Calu3 (cell line): Measurements from ENCODE around the gene HNRNPAB. TPM values are rescaled to one million over a fixed set of nuclear protein-coding genes. Genes with fewer than 3 reads are reported as not detected.

Source experiments
- BruUV-seq: library from RNA; stranded (reverse); fragments of 400-500 nt; replicated peaks from 2 replicates; lab custom pipeline; 2021; lab: Mats Ljungman, UMichigan
- CTCF ChIA-PET: fragments of 300-600 bp; sonication (Branson Sonifier 250); formaldehyde crosslinking; loops from one replicate; lab custom pipeline; 2022; ENCODE audit warnings: antibody characterized with exemption; lab: Charles Lee
- DNase-seq: peaks from one replicate; pipeline ENCODE4 v3.0.0; 2022
- H3K27ac Mint-ChIP-seq: one replicate; pipeline ENCODE4 v1.8.0; 2022; ENCODE audit warnings: mixed read lengths; ENCODE audit not compliant: unreplicated experiment
- H3K27me3 Mint-ChIP-seq: one replicate; pipeline ENCODE4 v1.8.0; 2022; ENCODE audit warnings: mixed read lengths; ENCODE audit not compliant: unreplicated experiment
- H3K36me3 Mint-ChIP-seq: one replicate; pipeline ENCODE4 v1.8.0; 2022; ENCODE audit warnings: mild to moderate bottlenecking, moderate library complexity, mixed read lengths; ENCODE audit not compliant: insufficient read depth, unreplicated experiment
- H3K4me1 Mint-ChIP-seq: one replicate; pipeline ENCODE4 v1.8.0; 2022; ENCODE audit warnings: mild to moderate bottlenecking, low read depth, mixed read lengths; ENCODE audit not compliant: unreplicated experiment
- H3K4me3 Mint-ChIP-seq: one replicate; pipeline ENCODE4 v1.8.0; 2022; ENCODE audit warnings: mild to moderate bottlenecking, low read depth, moderate library complexity, mixed read lengths; ENCODE audit not compliant: unreplicated experiment
- H3K9me3 Mint-ChIP-seq: one replicate; pipeline ENCODE4 v1.8.0; 2022; ENCODE audit warnings: low read depth, mixed read lengths; ENCODE audit not compliant: unreplicated experiment
- intact Hi-C: fragments of 100-400 bp; cut with micrococcal nuclease; formaldehyde crosslinking; loops from one replicate; pipeline ENCODE4 v1.10.0; 2022; ENCODE audit not compliant: unreplicated experiment
- total RNA-seq: library from RNA; stranded (reverse); gene quantifications from 2 replicates; pipeline ENCODE4 v1.2.3, GENCODE V29; 2022
- TF ChIP-seq, protein P1 (sequence below): fragments of 200-600 bp; IDR thresholded peaks from one replicate; pipeline ENCODE4 v1.8.0; 2022; ENCODE audit warnings: antibody characterized with exemption; ENCODE audit not compliant: unreplicated experiment

The HNRNPAB gene
- total RNA-seq, 1 experiment from 2014 or later: 314 TPM

DNA sequence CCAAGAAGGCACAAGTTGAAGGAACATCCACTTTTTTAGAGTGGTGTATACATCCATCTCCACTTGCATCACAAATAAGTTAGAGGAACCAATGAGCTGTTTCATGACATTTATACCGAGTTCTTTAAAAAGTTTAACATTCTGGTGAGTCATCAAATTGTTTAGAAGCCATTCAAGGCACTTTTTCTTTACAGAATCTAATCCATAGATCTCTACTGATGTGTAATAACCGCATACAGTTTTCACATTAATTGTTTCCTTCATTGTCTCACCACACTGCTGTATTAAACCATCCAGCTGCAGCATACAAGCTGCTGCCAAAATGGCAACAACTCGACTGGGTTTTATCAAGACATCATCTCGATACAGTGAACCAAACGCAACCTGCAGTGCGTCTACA is 17.9 kb upstream of the HNRNPAB start:
- DNase-seq: no peak
- CTCF ChIA-PET: no interaction called here
- BruUV-seq: no TSS peak

DNA sequence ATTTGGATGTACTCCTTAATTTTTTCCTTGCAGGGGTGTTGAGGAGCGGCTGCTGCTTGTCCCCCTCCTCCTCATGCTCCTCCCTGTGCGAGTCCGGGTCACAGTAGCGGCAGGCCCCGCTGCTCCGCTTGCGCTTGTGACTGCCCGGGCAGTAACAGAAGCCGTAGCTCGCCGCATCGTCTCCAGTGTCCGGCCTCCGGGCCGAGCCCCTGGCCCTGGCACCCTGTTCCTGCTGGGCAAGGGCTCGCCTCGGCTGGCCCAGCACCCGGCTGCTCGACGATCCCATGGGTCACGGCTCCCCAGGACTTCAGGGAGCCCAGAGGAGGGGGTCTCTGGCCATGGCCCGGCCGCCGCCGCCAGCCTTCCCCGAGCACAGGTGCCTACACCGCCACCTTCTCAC is 17.3 kb upstream of the HNRNPAB start, which contains the start of gene GMCL2:
TSS of gene GMCL2 (minus strand) at position 358 of the 400 bp plus-strand sequence. CDS start at position 286, 72 bp downstream.
- BruUV-seq: no TSS peak
- peaks cover 18% of the 10 kb centered on the region for H3K27me3 Mint-ChIP-seq
- H3K4me3 Mint-ChIP-seq: no peak within 1 kb of the TSS
- DNase-seq: no peak
- CTCF ChIA-PET: no interaction called here
- TF ChIP-seq, protein P1, sequence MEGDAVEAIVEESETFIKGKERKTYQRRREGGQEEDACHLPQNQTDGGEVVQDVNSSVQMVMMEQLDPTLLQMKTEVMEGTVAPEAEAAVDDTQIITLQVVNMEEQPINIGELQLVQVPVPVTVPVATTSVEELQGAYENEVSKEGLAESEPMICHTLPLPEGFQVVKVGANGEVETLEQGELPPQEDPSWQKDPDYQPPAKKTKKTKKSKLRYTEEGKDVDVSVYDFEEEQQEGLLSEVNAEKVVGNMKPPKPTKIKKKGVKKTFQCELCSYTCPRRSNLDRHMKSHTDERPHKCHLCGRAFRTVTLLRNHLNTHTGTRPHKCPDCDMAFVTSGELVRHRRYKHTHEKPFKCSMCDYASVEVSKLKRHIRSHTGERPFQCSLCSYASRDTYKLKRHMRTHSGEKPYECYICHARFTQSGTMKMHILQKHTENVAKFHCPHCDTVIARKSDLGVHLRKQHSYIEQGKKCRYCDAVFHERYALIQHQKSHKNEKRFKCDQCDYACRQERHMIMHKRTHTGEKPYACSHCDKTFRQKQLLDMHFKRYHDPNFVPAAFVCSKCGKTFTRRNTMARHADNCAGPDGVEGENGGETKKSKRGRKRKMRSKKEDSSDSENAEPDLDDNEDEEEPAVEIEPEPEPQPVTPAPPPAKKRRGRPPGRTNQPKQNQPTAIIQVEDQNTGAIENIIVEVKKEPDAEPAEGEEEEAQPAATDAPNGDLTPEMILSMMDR: no peak
- H3K4me1 Mint-ChIP-seq: no peaks in the 10 kb centered on the region
- no peaks in the 10 kb centered on the region for H3K36me3 Mint-ChIP-seq
- intact Hi-C loops: no loop called here
- H3K27ac Mint-ChIP-seq: no peak within 1 kb of the TSS
- H3K9me3 Mint-ChIP-seq: no peaks in the 10 kb centered on the region

More for the DNA sequence above, 17.9 kb upstream of the HNRNPAB start:
- Mint-ChIP-seq H3K4me3 (no peak overlapping the region), H3K27me3 (peaks cover 18% of the 10 kb centered on the region), H3K4me1 (no peaks in the 10 kb centered on the region), H3K27ac (no peak overlapping the region), H3K36me3 (no peaks in the 10 kb centered on the region), H3K9me3 (no peaks in the 10 kb centered on the region)
- TF ChIP-seq, protein P1: no peak
- intact Hi-C loops: no loop called here

DNA sequence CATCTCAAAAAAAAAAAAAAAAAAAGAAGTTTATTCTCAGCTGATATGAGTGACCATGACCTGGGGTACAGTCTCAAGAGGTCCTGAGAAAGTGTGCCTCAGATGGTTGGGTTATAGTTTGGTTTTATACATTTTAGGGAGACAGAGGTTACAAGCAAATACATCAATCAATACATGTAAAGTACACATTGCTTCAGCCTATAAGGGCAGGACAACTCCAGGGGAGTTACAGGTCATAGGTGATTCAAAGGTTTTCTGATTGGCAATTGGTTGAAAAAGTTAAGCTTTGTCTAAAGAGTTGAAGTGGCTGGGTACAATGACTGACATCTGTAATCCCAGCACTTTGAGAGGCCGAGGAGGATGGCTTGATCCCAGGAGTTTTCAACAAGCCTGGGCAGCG is 14.9 kb upstream of the HNRNPAB start:
- no peak for DNase-seq
- Mint-ChIP-seq H3K36me3 (no peaks in the 10 kb centered on the region), H3K27ac (no peak overlapping the region), H3K9me3 (peaks cover 8% of the 10 kb centered on the region), H3K4me3 (no peak overlapping the region), H3K27me3 (peaks cover 40% of the 10 kb centered on the region), H3K4me1 (no peaks in the 10 kb centered on the region)
- intact Hi-C loops: no loop called here
- CTCF ChIA-PET: interaction anchor here (0.5 to 0.8 kb wide), 2 partner anchors 20 to 211 kb away, joined by 3 to 6 read pairs; no protein-coding TSS in a partner anchor
- BruUV-seq: no TSS peak
- TF ChIP-seq, protein P1: no peak

DNA sequence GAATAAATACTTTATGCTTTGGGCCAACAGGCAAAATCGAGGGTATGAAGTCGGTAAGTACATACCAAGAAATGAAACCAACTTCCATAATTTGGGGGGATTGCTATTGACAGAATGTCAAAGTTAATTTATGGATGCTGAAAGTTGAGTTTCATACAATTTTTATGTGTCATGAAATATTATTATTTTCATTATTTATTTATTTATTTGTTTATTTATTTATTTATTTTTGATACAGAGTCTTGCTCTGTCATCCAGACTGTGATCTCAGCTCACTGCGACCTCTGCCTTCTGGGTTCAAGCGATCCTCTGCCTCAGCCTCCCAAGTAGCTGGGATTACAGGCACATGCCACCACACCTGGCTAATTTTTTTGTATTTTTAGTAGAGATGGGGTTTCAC is 12.7 kb upstream of the HNRNPAB start:
- no peak overlapping the region for H3K4me3 Mint-ChIP-seq
- no peak overlapping the region for H3K27ac Mint-ChIP-seq
- no peak for DNase-seq
- TF ChIP-seq, protein P1: no peak
- H3K36me3 Mint-ChIP-seq: no peaks in the 10 kb centered on the region
- H3K4me1 Mint-ChIP-seq: no peaks in the 10 kb centered on the region
- H3K9me3 Mint-ChIP-seq: peaks cover 8% of the 10 kb centered on the region
- CTCF ChIA-PET: no interaction called here
- no TSS peak for BruUV-seq
- intact Hi-C loops: no loop called here
- H3K27me3 Mint-ChIP-seq: peaks cover 63% of the 10 kb centered on the region
